Measurements from ENCODE around the gene NTSR1.

Gene NTSR1

GRCh38 chr20:62766716-62767115 is 58.1 kb downstream of the NTSR1 start:
- ATAC-seq (replicated peaks; ENCODE audit: extremely low read depth, poor library complexity, severe bottlenecking) (no peak), DNase-seq (ENCODE audit: low spot score in 2 of 2) (no peak)
- Mint-ChIP-seq H3K4me3 (no peak overlapping the region), H3K9me3 (no peaks in the 10 kb centered on the region), H3K27ac (ENCODE audit: low read depth) (no peak overlapping the region), H3K27me3 (no peaks in the 10 kb centered on the region), H3K36me3 (ENCODE audit: insufficient read depth) (peaks cover 2% of the 10 kb centered on the region), H3K4me1 (peaks cover 20% of the 10 kb centered on the region)

GRCh38 chr20:62768234-62768546 is 59.6 kb downstream of the NTSR1 start:
- H3K27me3 Mint-ChIP-seq = no peaks in the 10 kb centered on the region
- H3K36me3 Mint-ChIP-seq (ENCODE audit: insufficient read depth) = peaks cover 2% of the 10 kb centered on the region
- ATAC-seq (replicated peaks; ENCODE audit: extremely low read depth, poor library complexity, severe bottlenecking) (no peak), DNase-seq (ENCODE audit: low spot score in 2 of 2) (no peak)
- peaks cover 20% of the 10 kb centered on the region for H3K4me1 Mint-ChIP-seq
- no peaks in the 10 kb centered on the region for H3K9me3 Mint-ChIP-seq
- H3K4me3 Mint-ChIP-seq = no peak overlapping the region
- no peak overlapping the region for H3K27ac Mint-ChIP-seq (ENCODE audit: low read depth)

DNA sequence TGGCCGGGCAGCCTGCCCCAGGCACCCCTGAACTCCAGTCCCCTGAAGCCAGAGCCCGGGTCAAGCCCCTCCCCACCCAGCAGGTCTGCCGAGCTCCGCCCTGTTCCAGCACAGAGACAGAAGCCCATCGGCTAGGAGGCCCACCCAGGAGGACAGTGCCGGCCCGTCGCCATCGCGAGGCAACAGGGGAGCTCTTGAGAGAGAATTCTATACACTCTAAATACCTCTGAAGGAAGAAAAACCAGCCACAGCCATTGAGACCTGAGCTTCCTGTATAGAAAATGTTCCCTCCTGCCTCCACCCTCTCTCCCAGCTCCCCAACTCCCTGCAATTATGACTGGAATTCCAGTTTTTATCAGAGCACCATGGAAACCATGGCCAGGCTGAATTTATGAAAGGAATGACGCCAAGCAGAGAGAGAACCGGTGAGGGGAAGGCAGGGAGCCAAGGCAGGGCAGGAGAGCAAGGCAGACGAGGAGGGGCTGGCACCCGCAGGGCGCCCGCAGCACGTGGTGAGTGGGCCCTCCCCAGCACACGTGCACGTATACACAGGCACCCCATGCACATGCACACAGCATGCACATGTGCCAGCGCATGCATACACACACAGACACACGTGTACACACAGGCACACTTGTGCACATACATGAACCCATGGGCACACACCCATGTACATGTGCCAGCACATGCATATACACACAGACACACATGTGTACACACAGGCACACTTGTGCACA is 60.1 kb downstream of the NTSR1 start:
- Mint-ChIP-seq H3K9me3 (no peaks in the 10 kb centered on the region), H3K27me3 (no peaks in the 10 kb centered on the region), H3K36me3 (ENCODE audit: insufficient read depth) (peaks cover 2% of the 10 kb centered on the region), H3K27ac (ENCODE audit: low read depth) (no peak overlapping the region), H3K4me3 (no peak overlapping the region), H3K4me1 (peaks cover 20% of the 10 kb centered on the region)
- ATAC-seq (replicated peaks; ENCODE audit: extremely low read depth, poor library complexity, severe bottlenecking) (no peak), DNase-seq (ENCODE audit: low spot score in 2 of 2) (no peak)

DNA sequence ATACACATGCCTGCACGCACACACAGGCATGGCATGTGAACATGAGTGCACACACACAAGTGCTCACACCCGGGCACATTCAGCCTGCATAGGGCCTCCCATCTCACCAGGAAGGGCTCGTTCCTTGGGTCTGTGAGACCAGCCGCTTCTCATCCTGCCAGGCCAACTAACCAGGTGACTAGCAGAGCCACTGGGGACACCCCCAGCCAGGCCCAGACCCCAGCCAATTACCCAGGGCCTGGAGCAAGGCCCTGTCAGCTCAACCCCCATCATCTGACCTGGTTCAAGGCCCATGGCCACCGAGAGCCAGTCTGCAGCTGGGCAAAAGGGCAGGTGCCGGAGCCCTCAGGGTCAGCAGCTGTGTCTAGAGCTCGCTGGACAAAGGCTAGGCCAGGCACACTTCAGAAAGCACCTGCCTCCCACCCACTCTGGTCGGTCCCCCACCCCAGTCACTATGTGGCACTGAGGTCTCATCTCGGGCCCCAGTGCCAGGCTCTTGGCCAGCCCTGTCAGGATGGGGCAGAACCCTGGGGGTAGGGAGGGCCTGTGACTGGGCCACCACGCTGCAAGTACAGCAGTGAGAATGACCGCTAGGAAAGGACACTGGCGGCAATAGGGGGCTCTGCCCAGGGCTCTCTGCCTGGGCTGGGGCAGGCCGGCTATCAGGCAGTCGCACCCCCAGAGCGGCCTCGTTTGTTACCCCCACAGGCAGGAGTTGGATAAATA is 60.9 kb downstream of the NTSR1 start:
- no peak overlapping the region for H3K4me3 Mint-ChIP-seq
- H3K27me3 Mint-ChIP-seq = no peaks in the 10 kb centered on the region
- H3K4me1 Mint-ChIP-seq = peaks cover 25% of the 10 kb centered on the region
- H3K9me3 Mint-ChIP-seq = no peaks in the 10 kb centered on the region
- DNase-seq (ENCODE audit: low spot score in 2 of 2) (no peak), ATAC-seq (replicated peaks; ENCODE audit: extremely low read depth, poor library complexity, severe bottlenecking) (no peak)
- H3K36me3 Mint-ChIP-seq (ENCODE audit: insufficient read depth) = peaks cover 2% of the 10 kb centered on the region
- no peak overlapping the region for H3K27ac Mint-ChIP-seq (ENCODE audit: low read depth)

- Mint-ChIP-seq H3K9me3 (no peaks in the 10 kb centered on the region), H3K27me3 (no peaks in the 10 kb centered on the region), H3K4me1 (peaks cover 25% of the 10 kb centered on the region), H3K27ac (ENCODE audit: low read depth) (no peak overlapping the region), H3K36me3 (ENCODE audit: insufficient read depth) (peaks cover under 1% of the 10 kb centered on the region), H3K4me3 (no peak overlapping the region)
- ATAC-seq (replicated peaks; ENCODE audit: extremely low read depth, poor library complexity, severe bottlenecking) (no peak), DNase-seq (ENCODE audit: low spot score in 2 of 2) (no peak)
Measured at GRCh38 chr20:62770111-62770910, 61.7 kb downstream of the NTSR1 start.

DNA sequence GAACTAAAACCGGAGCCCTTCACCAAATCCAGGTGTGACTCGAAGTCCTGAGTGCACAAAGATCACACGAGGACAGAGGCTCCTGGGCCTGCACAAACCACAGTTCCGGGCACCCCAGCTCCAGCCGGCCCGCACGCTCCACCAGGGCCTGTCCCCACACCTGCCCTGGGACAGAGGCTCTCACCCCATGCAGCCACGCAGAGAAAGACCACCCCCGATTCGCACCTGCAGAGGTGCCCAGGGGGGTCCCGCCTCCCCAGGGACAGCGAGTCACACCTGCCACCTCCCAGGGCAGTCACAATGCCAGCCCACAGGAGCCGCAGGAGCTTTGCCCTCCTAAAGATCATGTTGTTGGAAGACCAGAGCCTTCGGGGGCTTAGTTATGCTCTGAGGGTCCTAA is 62.3 kb downstream of the NTSR1 start:
- ATAC-seq (replicated peaks; ENCODE audit: extremely low read depth, poor library complexity, severe bottlenecking) = no peak
- H3K4me1 Mint-ChIP-seq = peaks cover 29% of the 10 kb centered on the region
- no peaks in the 10 kb centered on the region for H3K9me3 Mint-ChIP-seq
- no peaks in the 10 kb centered on the region for H3K27me3 Mint-ChIP-seq
- H3K36me3 Mint-ChIP-seq (ENCODE audit: insufficient read depth) = peaks cover 2% of the 10 kb centered on the region
- no peak overlapping the region for H3K27ac Mint-ChIP-seq (ENCODE audit: low read depth)
- no peak for DNase-seq (ENCODE audit: low spot score in 2 of 2)
- no peak overlapping the region for H3K4me3 Mint-ChIP-seq

- ATAC-seq (replicated peaks; ENCODE audit: extremely low read depth, poor library complexity, severe bottlenecking) = no peak
- H3K27ac Mint-ChIP-seq (ENCODE audit: low read depth) = no peak overlapping the region
- no peak overlapping the region for H3K4me3 Mint-ChIP-seq
- H3K9me3 Mint-ChIP-seq = no peaks in the 10 kb centered on the region
- H3K36me3 Mint-ChIP-seq (ENCODE audit: insufficient read depth) = peaks cover 3% of the 10 kb centered on the region
- peaks cover 36% of the 10 kb centered on the region for H3K4me1 Mint-ChIP-seq
- DNase-seq (ENCODE audit: low spot score in 2 of 2) = no peak
- no peaks in the 10 kb centered on the region for H3K27me3 Mint-ChIP-seq
Measured at GRCh38 chr20:62771396-62772102, 62.9 kb downstream of the NTSR1 start.

- Mint-ChIP-seq H3K27ac (ENCODE audit: low read depth) (no peak overlapping the region), H3K4me1 (peaks cover 36% of the 10 kb centered on the region), H3K36me3 (ENCODE audit: insufficient read depth) (peaks cover 4% of the 10 kb centered on the region), H3K4me3 (no peak overlapping the region), H3K9me3 (no peaks in the 10 kb centered on the region), H3K27me3 (no peaks in the 10 kb centered on the region)
- DNase-seq (ENCODE audit: low spot score in 2 of 2) = no peak
- no peak for ATAC-seq (replicated peaks; ENCODE audit: extremely low read depth, poor library complexity, severe bottlenecking)
Measured at GRCh38 chr20:62772103-62772611, 63.5 kb downstream of the NTSR1 start.

DNA sequence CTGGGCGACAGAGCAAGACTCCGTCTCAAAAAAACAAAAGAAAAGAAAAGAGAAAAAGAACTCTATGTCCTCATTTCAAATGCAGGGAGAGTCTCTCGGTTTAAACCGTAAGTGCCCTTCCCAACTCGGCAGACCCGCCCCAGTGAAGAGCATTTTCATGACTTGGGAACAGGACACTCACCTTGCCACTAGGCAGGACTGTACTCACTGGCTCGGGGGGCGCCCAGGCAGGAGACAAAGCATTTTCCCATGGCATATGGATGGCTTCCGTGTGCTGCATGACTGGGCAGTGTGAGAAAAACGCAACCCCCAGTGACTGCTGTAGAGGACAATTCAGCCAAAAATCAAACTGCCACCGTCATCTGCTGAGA is 64.0 kb downstream of the NTSR1 start:
- Mint-ChIP-seq H3K9me3 (no peaks in the 10 kb centered on the region), H3K27ac (ENCODE audit: low read depth) (no peak overlapping the region), H3K4me1 (peaks cover 36% of the 10 kb centered on the region), H3K4me3 (no peak overlapping the region), H3K36me3 (ENCODE audit: insufficient read depth) (peaks cover 6% of the 10 kb centered on the region), H3K27me3 (no peaks in the 10 kb centered on the region)
- DNase-seq (ENCODE audit: low spot score in 2 of 2) (no peak), ATAC-seq (replicated peaks; ENCODE audit: extremely low read depth, poor library complexity, severe bottlenecking) (no peak)

GRCh38 chr20:62772990-62773844 is 64.6 kb downstream of the NTSR1 start:
- Mint-ChIP-seq H3K27ac (ENCODE audit: low read depth) (no peak overlapping the region), H3K4me1 (peaks cover 37% of the 10 kb centered on the region), H3K9me3 (no peaks in the 10 kb centered on the region), H3K4me3 (no peak overlapping the region), H3K27me3 (no peaks in the 10 kb centered on the region), H3K36me3 (ENCODE audit: insufficient read depth) (peaks cover 6% of the 10 kb centered on the region)
- DNase-seq (ENCODE audit: low spot score in 2 of 2) = no peak
- no peak for ATAC-seq (replicated peaks; ENCODE audit: extremely low read depth, poor library complexity, severe bottlenecking)

- no peak for DNase-seq (ENCODE audit: low spot score in 2 of 2)
- ATAC-seq (replicated peaks; ENCODE audit: extremely low read depth, poor library complexity, severe bottlenecking) = no peak
- Mint-ChIP-seq H3K4me1 (peaks cover 31% of the 10 kb centered on the region), H3K27me3 (no peaks in the 10 kb centered on the region), H3K27ac (ENCODE audit: low read depth) (no peak overlapping the region), H3K36me3 (ENCODE audit: insufficient read depth) (peaks cover 6% of the 10 kb centered on the region), H3K4me3 (no peak overlapping the region), H3K9me3 (no peaks in the 10 kb centered on the region)
Measured at GRCh38 chr20:62773845-62774714, 65.4 kb downstream of the NTSR1 start.

All from central memory CD8-positive, alpha-beta T cell (primary cell).